Endothelial cell of umbilical vein (primary cell): ENCODE results near the gene CAPN7. TPM values are rescaled to one million over a fixed set of nuclear protein-coding genes. Genes with fewer than 3 reads are reported as not detected.

Experiments used
- BruUV-seq: library from RNA; stranded (reverse); fragments of 400-500 nt; replicated peaks from 2 replicates; lab custom pipeline; 2021; lab: Mats Ljungman, UMichigan
- CTCF ChIA-PET: fragments of 300-600, 350-600 bp; sonication (Branson Sonifier 250); formaldehyde crosslinking; loops from one replicate; lab custom pipeline; 2021; ENCODE audit warnings: antibody characterized with exemption, inconsistent platforms; lab: Charles Lee
- POLR2A ChIA-PET: fragments of 300-600, 350-600 bp; sonication (Branson Sonifier 250); formaldehyde crosslinking; loops from one replicate; lab custom pipeline; 2021; ENCODE audit warnings: antibody characterized with exemption, inconsistent platforms; lab: Charles Lee
- DNase-seq: peaks from one replicate; pipeline ENCODE4 v3.0.0-alpha.2; 2011; ENCODE audit warnings: low read depth, low spot score
- FAIRE-seq: peaks from 2 replicates; lab custom pipeline; 2011; peaks lifted over from hg19 to GRCh38; lab: Jason Lieb, UNC
- H2AFZ ChIP-seq: 2 replicates; pipeline ENCODE4 v1.6.0; 2012; ENCODE audit warnings: low read depth, low read length, control low read depth, inconsistent platforms
- H3K27ac ChIP-seq: 2 replicates; pipeline ENCODE4 v1.5.1; 2011; ENCODE audit warnings: low read depth, mild to moderate bottlenecking, control low read depth, low read length, moderate library complexity; ENCODE audit not compliant: insufficient read depth
- H3K27me3 ChIP-seq, 2 experiments: 2 replicates each; pipeline versions ENCODE4 v1.6.0 to v1.6.1; 2011; ENCODE audit warnings: low read length in 2 of 2, mixed read lengths in 1 of 2; ENCODE audit not compliant: control insufficient read depth in 2 of 2, insufficient read depth in 2 of 2
- H3K36me3 ChIP-seq, 2 experiments: 2 replicates in 1 of 2; 3 replicates in 1 of 2; pipeline ENCODE4 v1.5.1; 2011; ENCODE audit warnings: low read length in 2 of 2, mild to moderate bottlenecking in 1 of 2, moderate library complexity in 1 of 2; ENCODE audit not compliant: control insufficient read depth in 2 of 2, insufficient read depth in 2 of 2; ENCODE audit errors: extremely low read depth in 1 of 2
- H3K4me1 ChIP-seq: 3 replicates; pipeline ENCODE4 v1.5.1; 2011; ENCODE audit warnings: mild to moderate bottlenecking, low read length; ENCODE audit not compliant: control insufficient read depth, insufficient read depth; ENCODE audit errors: extremely low read depth
- H3K4me2 ChIP-seq: 2 replicates; pipeline ENCODE4 v1.6.1; 2011; ENCODE audit warnings: low read length, control low read depth, mixed read lengths; ENCODE audit not compliant: insufficient read depth
- H3K4me3 ChIP-seq, 3 experiments: fragments of 200-600 bp in 1 of 3; sonication (generic), shearing (Covaris generic) in 1 of 3; replicated peaks in 1 of 3; 2 replicates each; pipeline ENCODE4 v1.5.1; 2011 to 2016; ENCODE audit warnings: control low read depth in 3 of 3, low read length in 3 of 3, mild to moderate bottlenecking in 2 of 3, inconsistent platforms in 1 of 3, low read depth in 1 of 3, moderate library complexity in 1 of 3; ENCODE audit not compliant: insufficient read depth in 1 of 3
- H3K79me2 ChIP-seq: 2 replicates; pipeline ENCODE4 v1.6.0; 2012; ENCODE audit warnings: low read length, inconsistent platforms; ENCODE audit not compliant: control insufficient read depth, insufficient read depth
- H3K9ac ChIP-seq: replicated peaks from 2 replicates; pipeline ENCODE3; 2011; ENCODE audit warnings: low read length, control low read depth; ENCODE audit not compliant: insufficient read depth; ENCODE audit errors: extremely low read depth
- H3K9me1 ChIP-seq: replicated peaks from 3 replicates; pipeline ENCODE4 v1.6.0; 2011; ENCODE audit warnings: mild to moderate bottlenecking, low read length; ENCODE audit not compliant: control insufficient read depth, insufficient read depth; ENCODE audit errors: extremely low read depth
- H3K9me3 ChIP-seq: replicated peaks from 2 replicates; pipeline ENCODE4 v1.5.1; 2012; ENCODE audit warnings: low read length, inconsistent platforms; ENCODE audit not compliant: control insufficient read depth, insufficient read depth
- H4K20me1 ChIP-seq: replicated peaks from 2 replicates; pipeline ENCODE3; 2011; ENCODE audit warnings: mild to moderate bottlenecking, low read length; ENCODE audit not compliant: control insufficient read depth, insufficient read depth; ENCODE audit errors: extremely low read depth
- CTCF ChIP-seq, 2 donors: IDR thresholded peaks; 1 replicate in 1 of 2; 2 replicates in 1 of 2; pipeline ENCODE4 v1.5.1; 2011; ENCODE audit warnings: low read length in 2 of 2, mild to moderate bottlenecking in 2 of 2, moderate library complexity in 2 of 2, control low read depth in 1 of 2, inconsistent platforms in 1 of 2, low read depth in 1 of 2; ENCODE audit not compliant: insufficient read depth in 1 of 2; ENCODE audit errors: extremely low read depth in 1 of 2
- EZH2 ChIP-seq: IDR thresholded peaks from 2 replicates; pipeline ENCODE4 v1.6.1; 2012; ENCODE audit warnings: borderline replicate concordance, low read depth, mild to moderate bottlenecking, moderate library complexity, low read length, inconsistent platforms; ENCODE audit not compliant: severe bottlenecking
- FOS ChIP-seq: IDR thresholded peaks from 2 replicates; pipeline ENCODE4 v1.6.1; 2011; ENCODE audit warnings: mild to moderate bottlenecking, low read length, moderate library complexity, borderline replicate concordance; ENCODE audit not compliant: insufficient read depth
- GATA2 ChIP-seq: IDR thresholded peaks from 2 replicates; pipeline ENCODE4 v1.7.0; 2011; ENCODE audit warnings: low read depth, mild to moderate bottlenecking, moderate library complexity, mixed read lengths, low read length; ENCODE audit not compliant: insufficient read length, insufficient read depth
- JUN ChIP-seq: IDR thresholded peaks from 2 replicates; pipeline ENCODE4 v1.6.1; 2011; ENCODE audit warnings: borderline replicate concordance, low read depth; ENCODE audit not compliant: insufficient read length, insufficient read depth
- MAX ChIP-seq: IDR thresholded peaks from 2 replicates; pipeline ENCODE4 v1.6.1; 2011; ENCODE audit not compliant: insufficient read depth, insufficient read length
- MYC ChIP-seq: IDR thresholded peaks from one replicate; pipeline ENCODE4 v1.6.1; 2011; ENCODE audit warnings: mild to moderate bottlenecking, low read depth, low read length
- POLR2A ChIP-seq: IDR thresholded peaks from 2 replicates; pipeline ENCODE4 v1.6.1; 2012; ENCODE audit warnings: low read depth, mild to moderate bottlenecking, control low read depth, low read length
- POLR2AphosphoS5 ChIP-seq: IDR thresholded peaks from 2 replicates; pipeline ENCODE4 v1.6.1; 2012; ENCODE audit warnings: low read depth, mild to moderate bottlenecking, control low read depth, low read length, moderate library complexity; ENCODE audit not compliant: insufficient read depth
- dilution Hi-C: fragments of 300-500 bp; cut with MboI; formaldehyde crosslinking; loops from one replicate; pipeline ENCODE4 v1.15.0; 2019; ENCODE audit warnings: low sequenced_read_pairs; ENCODE audit not compliant: extremely low pct_ligation_motif_present
- intact Hi-C: fragments of 100-400 bp; cut with micrococcal nuclease; formaldehyde crosslinking; loops from one replicate; pipeline ENCODE4 v1.10.0; 2022
- polyA plus RNA-seq, 4 experiments: library from polyadenylated mRNA; depleted of rRNA in 3 of 4; stranded (reverse) in 3 of 4; unstranded in 1 of 4; fragments of >200 nt; gene quantifications; 2 replicates each; pipeline versions ENCODE4 v1.2.1 to v1.2.3, GENCODE V29; 2011 to 2012; ENCODE audit warnings: missing spikeins in 1 of 4
- total RNA-seq: library from RNA; stranded (reverse); gene quantifications from 2 replicates; pipeline ENCODE4 v1.2.3, GENCODE V29; 2021

The CAPN7 gene
- total and polyA plus RNA-seq, 2 donors (not counting 3 experiments of a cell fraction or from before 2014, with no cell fraction given), result 13.2 to 32.7 TPM

GRCh38 chr3:15204005-15204404, 2.0 kb upstream of the CAPN7 start:
- H3K4me2 ChIP-seq, result no peak overlapping the region

More at GRCh38 chr3:15204005-15204404, 2.0 kb upstream of the CAPN7 start:
- Histone ChIP-seq H3K9me1 (no peaks in the 10 kb centered on the region), H2AFZ (no peak overlapping the region), H3K79me2 (peaks cover 23% of the 10 kb centered on the region), H4K20me1 (no peaks in the 10 kb centered on the region), H3K4me1 (peaks cover 6% of the 10 kb centered on the region), H3K27ac (no peak overlapping the region), H3K4me3 (no peak overlapping the region), H3K27me3 (peaks cover 0 to 6% of the 10 kb centered on the region in 2 experiments), H3K9ac (no peak overlapping the region), H3K36me3 (no peaks in the 10 kb centered on the region), H3K9me3 (no peaks in the 10 kb centered on the region)
- intact Hi-C loops (loop anchor here (5.0 kb wide), 1 partner anchor 843 kb away; no protein-coding TSS in a partner anchor), dilution Hi-C loops (no loop called here)
- TF ChIP-seq JUN, result no peak
- no peak for TF ChIP-seq CTCF (IDR thresholded peaks at IDR 0.05; ENCODE audit: extremely low read depth in 1 of 2, insufficient read depth in 1 of 2, low read depth in 1 of 2, low read length in 2 of 2)
- no peak for TF ChIP-seq POLR2AphosphoS5
- no peak for TF ChIP-seq MAX
- no peak for TF ChIP-seq FOS
- no peak for TF ChIP-seq GATA2
- TF ChIP-seq EZH2, result no peak
- no peak for TF ChIP-seq MYC
- TF ChIP-seq POLR2A, result no peak
- DNase-seq (no peak), FAIRE-seq (no peak)
- no TSS peak for BruUV-seq
- ChIA-PET CTCF (interaction anchor here (1.4 to 8.9 kb wide), 7 partner anchors 85 to 608 kb away, joined by 5 to 205 read pairs (median 14); no protein-coding TSS in a partner anchor), POLR2A (no interaction called here)
